GM21515 (cell line): ENCODE measurements around the gene ABHD17B.

Experiments
- ATAC-seq: cut with Tn5 transposase; IDR thresholded peaks from one replicate; pipeline ENCODE4 v1.9.1; 2021; ENCODE audit not compliant: unreplicated experiment

ABHD17B gene

DNA sequence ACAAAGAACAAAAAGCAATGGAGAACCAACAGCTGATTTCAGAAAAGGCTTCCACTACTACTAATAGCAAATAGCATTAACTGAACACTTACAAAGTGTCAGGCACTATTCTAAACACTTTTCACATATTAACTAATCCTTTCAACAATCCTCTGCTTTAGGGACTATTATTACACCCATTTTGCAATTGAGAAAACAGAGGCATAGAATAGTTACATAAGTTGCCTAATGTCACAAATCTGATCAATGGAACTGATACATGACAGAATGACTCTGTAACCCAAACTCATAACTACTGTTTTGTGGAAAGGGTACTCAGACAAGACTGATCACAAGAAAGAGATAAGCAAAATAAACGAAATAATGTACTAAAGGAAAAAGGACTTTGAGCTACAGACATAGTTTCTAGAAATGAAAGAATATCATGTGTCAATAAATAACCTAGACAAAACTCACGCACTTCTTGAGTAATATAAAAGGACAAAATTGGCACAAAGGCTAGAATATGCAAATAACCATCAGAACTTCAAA, 31.3 kb downstream of the ABHD17B start:
- no peak for ATAC-seq

DNA sequence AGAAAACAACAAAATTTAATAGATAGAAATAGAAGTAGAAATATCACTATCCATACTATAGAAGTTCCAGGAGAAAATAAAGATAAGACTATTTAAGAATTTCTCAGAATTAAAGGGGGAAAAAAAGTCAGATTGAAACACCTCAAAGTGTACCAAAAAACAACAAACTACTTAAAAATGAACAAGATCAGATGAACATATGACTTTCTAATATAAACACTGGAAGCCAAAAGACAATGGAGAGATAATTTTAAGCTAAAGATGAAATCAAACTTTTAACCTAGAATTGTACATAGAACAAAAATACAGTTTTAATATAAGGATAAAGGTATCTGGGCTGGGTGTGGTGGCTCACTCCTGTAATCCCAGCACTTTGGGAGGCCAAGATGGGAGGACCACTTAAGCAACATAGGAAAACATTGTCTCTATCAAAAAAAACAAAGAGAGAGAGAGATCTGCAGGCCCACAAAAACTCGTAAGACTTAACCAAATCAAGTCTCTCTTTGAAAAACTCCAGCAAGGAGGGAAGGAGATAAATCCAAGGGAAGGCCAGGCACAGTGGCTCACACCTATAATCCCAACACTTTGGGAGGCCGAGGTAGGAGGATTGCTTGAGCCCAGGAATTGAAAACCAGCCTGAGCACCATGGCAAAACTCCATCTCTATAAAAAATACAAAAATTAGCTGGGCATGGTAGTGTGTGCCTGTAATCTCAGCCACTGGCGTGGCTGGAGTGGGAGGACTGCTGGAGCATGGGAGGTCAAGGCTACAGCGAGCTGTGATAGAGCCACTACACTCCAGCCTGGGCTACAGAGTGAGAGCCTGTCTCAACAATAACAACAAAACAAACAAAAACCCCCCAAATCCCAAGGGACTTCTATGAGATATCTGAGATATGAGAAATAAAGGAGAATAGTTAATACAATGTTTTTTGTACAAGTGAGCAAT, 32.4 kb downstream of the ABHD17B start:
- no peak for ATAC-seq

DNA sequence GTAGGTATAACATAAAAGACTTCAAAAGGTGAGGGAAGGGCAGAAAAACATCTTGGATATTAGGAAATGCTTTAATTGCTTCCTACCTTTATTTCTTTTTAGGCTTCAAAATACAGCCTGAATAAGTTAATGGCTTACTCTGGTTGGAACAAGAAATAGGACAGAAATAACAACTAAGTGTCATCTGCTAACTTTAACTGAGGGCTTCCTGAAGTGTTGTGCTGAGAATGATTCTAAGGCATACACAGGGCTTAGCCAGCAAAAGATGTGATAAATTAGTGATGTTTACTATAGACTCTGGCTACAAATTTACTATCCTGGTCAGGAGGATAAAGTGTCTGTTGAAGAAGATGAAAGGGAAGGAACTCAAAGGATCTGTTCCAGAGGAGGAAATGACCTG, 34.2 kb downstream of the ABHD17B start:
- no peak for ATAC-seq

GRCh38 chr9:71876106-71876505, 34.9 kb downstream of the ABHD17B start:
- no peak for ATAC-seq

GRCh38 chr9:71875345-71875744, 35.6 kb downstream of the ABHD17B start:
- ATAC-seq, result no peak

GRCh38 chr9:71863631-71864030, 47.4 kb downstream of the ABHD17B start:
- no peak for ATAC-seq

GRCh38 chr9:71861618-71862017, 49.4 kb downstream of the ABHD17B start:
- no peak for ATAC-seq

GRCh38 chr9:71859939-71860338, 51.1 kb downstream of the ABHD17B start:
- ATAC-seq, result no peak

DNA sequence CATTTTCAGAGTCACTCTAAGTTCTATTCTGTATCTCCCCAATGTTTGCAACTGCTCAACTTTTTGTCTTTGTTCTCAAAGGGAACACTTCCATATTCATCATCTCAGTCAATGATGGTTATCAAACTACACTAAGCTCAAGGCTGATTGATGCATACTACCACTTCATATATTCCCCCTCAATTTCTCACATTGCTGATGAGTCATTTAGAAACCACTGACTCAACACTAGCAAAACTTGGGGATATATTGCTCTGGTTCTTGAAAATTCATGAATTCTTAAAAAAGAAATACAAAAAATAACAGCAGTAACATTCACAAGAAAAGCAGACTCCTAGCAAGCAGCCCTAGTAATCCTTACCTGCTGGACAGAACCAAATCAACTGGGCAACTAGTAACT, 52.2 kb downstream of the ABHD17B start:
- ATAC-seq, result no peak

- no peak for ATAC-seq
Measured at GRCh38 chr9:71858102-71858798, 52.7 kb downstream of the ABHD17B start.

GRCh38 chr9:71857159-71857558, 53.8 kb downstream of the ABHD17B start:
- ATAC-seq, result no peak

- ATAC-seq, result no peak
Measured at GRCh38 chr9:71854811-71855210, 56.2 kb downstream of the ABHD17B start.

GRCh38 chr9:71853084-71853483, 57.9 kb downstream of the ABHD17B start:
- ATAC-seq, result no peak

- ATAC-seq, result no peak
Measured at GRCh38 chr9:71850996-71851395, 60.0 kb downstream of the ABHD17B start.

DNA sequence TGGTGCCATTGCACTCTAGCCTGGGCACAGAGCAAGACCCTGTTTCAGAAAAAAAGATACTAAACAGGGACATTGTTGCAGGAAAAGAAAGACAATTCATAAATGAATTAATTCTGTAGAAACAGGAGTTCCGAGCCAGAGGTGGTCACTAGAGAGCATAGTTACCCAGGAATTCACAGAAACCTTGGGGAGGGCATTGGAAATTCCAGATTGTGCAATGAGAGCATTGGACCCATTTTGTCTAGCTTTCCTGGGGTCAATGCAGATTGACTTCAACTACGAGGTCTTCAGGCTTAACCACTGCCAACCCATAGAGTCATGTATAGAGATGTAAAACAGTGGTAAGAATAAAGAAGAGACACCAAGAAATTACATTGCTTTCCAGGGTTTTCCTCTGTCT, 63.1 kb downstream of the ABHD17B start:
- no peak for ATAC-seq

DNA sequence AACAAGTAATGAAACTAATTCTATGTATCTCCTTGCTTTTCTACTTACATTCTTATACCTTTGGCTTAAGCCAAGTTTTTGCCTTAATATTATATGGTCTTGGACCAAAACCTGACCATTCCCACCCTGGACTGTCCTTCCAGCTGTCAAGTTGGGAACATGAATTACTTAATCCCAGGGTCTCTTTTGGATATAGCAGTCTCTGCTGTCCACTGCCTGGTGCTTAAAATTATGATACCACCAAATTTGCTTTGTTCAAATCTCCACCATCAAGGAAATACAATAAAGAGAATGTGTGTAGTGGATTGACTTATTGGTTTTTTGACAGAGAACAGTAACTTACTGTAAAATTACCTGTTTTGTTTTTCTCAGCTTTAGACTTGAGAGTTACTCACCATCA, 66.2 kb downstream of the ABHD17B start:
- no peak for ATAC-seq

GRCh38 chr9:71839668-71840067, 71.3 kb downstream of the ABHD17B start:
- ATAC-seq, result no peak

- ATAC-seq, result no peak
Measured at GRCh38 chr9:71835596-71835995, 75.4 kb downstream of the ABHD17B start.

DNA sequence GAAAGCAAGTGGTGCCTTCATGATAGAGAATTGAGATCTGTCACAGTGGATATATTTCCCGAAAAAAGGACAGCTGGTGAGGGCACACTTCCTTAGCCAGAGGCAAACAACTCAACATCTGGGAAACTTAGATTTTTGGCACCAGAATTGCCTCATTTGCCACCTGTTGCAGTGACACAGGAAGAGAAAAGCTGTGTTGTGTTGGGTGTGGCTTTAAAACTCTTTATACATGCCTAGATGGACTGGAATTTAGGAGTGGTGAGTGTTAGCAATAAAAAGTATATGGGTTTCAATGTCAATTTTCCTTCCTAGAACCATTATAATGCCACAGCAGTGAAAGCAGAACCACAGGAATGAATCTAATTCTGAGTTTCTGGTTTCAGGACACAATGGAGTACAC, 80.1 kb downstream of the ABHD17B start:
- ATAC-seq, result no peak

DNA sequence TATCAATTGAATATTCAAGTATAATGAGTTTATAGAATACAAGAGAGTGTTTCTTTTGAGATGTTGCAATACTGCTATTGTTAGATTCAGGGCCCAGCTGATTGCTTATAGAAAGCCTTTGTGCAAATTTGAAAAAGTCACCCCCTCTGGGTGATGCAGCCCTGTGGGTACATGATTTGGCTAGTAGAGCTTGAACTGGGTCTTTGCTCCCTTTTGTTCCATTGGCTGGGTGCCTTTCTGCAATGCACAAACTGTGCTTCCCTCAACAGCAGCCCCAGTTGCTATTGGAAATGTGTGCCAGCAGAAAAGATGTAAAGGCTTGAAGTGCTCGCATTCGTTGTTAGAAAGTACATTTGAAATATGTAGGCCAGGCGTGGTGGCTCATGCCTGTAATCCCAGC, 80.8 kb downstream of the ABHD17B start:
- ATAC-seq, result no peak

DNA sequence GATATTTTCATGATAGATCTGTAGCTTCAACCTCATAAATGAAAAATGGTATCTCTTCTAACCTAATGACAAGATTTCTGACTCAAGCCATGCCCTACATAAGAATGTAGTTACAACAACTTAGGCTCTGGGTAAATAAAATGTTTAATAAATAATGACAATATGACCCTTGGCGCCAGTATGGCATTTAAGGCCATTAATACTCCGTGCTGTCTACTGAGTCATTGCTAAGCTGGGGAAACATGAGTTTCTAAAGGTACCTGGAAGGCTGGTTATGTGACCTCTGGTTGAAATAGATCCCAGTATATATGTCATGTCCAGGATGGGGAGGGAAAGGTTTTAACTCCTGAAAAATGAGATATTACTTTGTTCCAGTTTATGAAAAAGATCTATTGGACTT, 84.7 kb downstream of the ABHD17B start:
- ATAC-seq, result no peak

DNA sequence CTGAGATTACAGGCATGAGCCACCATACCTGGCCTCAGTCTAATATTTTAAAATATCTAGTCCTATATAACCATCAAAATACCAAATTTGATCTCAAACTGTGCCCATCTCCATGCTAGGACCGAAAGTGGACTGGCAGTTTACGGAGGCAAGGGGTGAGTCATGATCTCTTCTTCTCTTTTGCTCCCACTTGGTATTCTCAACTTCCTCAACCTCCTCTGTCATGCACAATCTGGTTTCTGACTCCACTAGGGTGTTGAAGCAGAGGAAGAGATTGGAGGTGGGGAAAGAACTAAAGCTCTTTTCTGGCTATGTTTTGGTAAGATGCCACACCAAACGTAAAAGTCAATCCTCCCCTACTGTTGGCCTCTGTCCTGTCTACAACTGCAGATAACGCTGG, 86.7 kb downstream of the ABHD17B start:
- no peak for ATAC-seq
